RPMI7951 (cell line): Measurements from ENCODE around the gene OIT3. TPM values are rescaled to one million over a fixed set of nuclear protein-coding genes. Genes with fewer than 3 reads are reported as not detected.
A peak's percentile ranks its signal among the peaks of the same experiment; 100 is the strongest.
"Not testable (repeated sequence)": the region's sequence is repeated elsewhere in the genome, so short reads cannot be mapped to it uniquely, and the experiment has no call there.

Experiments
- DNase-seq: peaks from one replicate; pipeline ENCODE4 v3.0.0-alpha.2; 2012; ENCODE audit warnings: low read depth
- total RNA-seq: library from RNA; depleted of rRNA; stranded (reverse); fragments of >200 nt; shearing (Covaris generic); gene quantifications from 2 replicates; pipeline ENCODE4 v1.2.3, GENCODE V29; 2014

The OIT3 gene
- total RNA-seq, 1 experiment from 2014 or later: not detected

DNA sequence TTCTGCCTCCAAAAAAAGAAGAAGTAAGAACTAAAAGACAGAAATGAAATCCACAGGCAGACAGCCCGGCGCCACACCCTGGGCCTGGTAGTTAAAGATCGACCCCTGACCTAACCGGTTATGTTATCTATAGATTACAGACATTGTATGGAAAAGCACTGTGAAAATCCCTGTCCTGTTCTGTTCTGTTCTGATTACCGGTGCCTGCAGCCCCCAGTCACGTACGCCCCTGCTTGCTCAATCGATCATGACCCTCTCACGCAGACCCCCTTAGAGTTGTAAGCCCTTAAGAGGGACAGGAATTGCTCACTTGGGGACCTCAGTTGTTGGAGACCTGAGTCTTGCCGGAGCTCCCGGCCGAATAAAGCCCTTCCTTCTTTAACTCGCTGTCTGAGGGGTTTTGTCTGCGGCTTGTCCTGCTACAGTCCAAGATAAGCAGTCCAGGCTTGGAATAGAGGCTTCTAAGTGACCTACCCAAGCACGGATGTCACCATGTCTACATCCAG is 10.5 kb downstream of the OIT3 start:
- DNase-seq: not testable (repeated sequence)

DNA sequence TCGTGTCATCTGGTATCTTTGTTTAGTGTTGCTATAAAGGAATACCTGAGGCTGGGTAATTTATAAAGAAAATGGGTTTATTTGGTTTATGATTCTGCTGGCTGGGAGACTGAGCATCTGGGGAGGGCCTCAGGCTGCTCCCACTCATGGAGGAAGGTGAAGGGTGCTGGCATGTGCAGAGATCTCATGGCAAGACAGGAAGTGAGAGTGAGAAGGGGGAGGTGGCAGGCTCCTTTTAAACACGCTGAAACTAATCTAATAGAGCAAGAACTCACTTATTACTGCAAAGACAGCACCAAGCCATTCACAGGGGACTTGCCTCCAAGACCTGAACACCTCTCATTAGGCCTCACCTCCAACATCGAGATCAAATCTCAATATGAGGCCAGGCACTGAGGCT is 11.3 kb downstream of the OIT3 start:
- no peak for DNase-seq

DNA sequence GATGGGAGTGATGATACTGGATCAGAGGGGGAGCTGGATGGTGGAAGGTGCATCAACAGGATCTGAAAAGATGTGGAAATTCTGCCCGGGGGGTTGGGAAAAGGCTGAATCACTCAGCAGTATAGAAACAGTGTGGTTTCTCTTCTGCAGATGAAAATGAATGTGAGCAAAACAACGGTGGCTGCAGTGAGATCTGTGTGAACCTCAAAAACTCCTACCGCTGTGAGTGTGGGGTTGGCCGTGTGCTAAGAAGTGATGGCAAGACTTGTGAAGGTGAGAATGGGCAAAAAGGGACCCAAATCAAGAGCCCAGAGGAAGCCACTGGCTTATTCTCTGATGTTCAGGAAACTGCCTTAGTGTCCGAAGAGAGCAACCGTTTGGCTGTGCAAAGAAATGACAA is 12.9 kb downstream of the OIT3 start:
- DNase-seq: peak; percentile 10

DNA sequence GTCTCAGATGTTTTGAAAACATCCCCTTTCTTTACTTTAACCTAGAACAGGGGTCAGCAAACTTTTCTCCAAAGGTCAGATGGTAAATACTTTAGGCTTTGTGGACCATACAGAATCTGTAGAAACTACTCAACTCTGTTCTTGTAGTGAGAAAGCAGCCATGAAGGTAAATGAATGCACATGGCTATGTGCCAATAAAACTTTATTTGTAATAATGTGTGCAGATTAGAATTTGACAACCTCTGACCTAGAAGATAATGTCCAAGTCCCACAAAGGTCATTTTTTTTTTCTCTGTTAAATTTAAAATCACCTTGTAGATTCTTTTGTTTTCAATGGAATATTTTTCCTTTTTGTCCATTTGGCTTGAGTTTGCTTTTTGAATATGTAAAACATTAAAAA is 17.2 kb downstream of the OIT3 start:
- DNase-seq: no peak

DNA sequence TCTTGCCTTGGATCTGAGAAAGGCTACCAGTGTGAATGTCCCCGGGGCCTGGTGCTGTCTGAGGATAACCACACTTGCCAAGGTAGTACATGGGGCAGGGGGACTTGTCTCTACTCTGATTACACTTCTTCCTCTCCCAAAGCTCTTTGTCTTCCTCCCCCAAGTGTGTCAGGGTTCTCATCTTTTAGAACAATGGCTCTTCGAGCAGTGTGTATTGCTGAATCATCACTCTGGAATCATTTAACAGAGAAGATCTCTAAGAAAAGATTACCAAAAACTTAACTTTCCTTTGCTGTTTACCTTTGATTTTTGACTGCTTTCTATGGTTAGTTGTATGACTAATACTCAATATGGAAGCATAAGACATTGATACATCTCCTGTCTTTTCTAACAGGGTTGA is 18.2 kb downstream of the OIT3 start:
- DNase-seq: no peak

DNA sequence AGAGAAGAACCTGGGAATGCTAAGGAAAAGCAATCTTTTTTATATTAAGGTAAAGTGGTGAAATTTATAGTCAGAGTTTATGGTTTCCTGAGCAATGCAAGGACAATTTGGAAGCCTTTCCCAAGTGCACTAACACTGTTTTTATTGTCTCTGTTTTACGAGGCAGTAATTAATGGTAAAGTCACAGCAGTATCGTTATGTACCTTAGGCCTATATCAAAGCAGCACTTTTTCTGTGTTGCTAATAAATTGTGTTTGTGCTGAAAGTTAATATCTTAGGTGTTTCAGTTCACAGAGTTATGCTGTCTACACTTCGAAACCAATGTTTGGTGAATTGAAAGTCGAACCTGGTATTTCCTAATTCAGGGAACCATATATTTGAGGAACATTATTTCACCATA is 19.2 kb downstream of the OIT3 start:
- no peak for DNase-seq

DNA sequence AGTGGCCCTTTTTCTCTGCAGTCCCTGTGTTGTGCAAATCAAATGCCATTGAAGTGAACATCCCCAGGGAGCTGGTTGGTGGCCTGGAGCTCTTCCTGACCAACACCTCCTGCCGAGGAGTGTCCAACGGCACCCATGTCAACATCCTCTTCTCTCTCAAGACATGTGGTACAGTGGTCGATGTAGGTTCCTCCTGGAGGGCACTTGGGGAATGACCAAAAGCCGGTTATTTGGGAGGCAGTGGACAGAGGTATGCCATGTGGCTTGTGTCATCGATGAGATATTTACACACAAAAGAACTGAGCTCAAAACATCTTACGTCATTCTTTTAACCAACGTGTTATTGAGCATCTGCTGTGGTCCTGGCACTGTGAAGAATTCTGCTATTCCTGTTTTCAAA is 19.7 kb downstream of the OIT3 start:
- peak; percentile 32 for DNase-seq

DNA sequence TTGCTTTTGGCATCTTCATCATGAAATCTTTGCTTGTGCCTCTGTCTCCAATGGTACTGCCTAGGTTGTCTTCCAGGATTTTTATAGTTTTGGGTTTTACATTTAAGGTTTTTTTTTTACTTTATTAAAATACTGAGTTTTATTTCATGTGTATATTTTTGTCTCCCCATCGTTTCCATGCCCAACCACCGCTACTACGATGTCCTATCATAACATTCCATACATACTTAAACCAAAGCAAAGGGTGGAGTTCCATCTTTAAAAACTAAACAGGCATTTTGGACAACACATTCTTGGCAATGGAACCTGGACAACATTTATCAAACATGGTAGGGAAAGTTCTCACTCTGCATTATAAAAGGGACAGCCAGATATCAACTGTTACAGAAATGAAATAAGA is 23.7 kb downstream of the OIT3 start:
- DNase-seq: not testable (repeated sequence)

DNA sequence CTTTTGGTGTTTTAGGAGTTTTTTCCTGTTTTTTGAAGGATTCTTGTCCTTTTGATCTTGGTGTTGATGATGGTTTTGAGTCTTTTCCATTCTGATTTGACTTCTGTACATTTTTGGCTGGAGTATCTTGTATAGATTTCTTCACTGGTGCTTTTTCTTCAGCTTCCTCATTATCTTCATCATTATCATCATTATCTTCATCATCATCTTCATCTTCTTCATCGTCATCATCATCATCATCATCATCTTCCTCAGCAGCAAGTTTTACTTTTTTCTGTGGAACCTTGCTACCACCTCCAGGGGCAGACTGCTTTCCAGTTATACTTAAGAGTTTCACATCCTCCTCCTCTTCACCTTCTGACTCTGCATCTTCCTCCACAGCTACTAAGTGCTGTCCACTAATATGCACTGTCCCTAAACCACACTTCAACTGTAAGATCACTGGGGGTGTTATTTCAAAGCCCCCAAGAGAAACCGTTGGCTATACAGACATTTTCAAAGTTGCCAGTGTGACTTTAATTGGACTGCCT is 24.3 kb downstream of the OIT3 start:
- DNase-seq: not testable (repeated sequence)

DNA sequence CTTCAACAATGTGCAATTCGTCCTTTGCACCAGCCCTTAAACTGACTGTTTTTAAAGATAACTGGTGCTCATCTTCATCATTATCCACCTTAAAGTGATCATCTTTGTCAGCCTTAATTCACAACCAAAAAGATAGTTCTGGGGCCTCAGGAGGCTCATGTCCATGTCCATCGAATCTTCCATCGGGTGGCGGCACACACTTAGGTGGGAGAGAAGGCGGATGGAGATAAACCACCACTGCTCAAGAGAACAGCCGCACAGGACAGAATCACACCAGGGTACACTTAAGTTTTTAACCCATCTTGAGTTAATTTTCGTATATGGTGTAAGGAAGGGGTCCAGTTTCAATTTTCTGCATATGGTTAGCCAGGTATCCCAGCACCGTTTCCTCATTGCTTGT is 24.8 kb downstream of the OIT3 start:
- DNase-seq: no peak

DNA sequence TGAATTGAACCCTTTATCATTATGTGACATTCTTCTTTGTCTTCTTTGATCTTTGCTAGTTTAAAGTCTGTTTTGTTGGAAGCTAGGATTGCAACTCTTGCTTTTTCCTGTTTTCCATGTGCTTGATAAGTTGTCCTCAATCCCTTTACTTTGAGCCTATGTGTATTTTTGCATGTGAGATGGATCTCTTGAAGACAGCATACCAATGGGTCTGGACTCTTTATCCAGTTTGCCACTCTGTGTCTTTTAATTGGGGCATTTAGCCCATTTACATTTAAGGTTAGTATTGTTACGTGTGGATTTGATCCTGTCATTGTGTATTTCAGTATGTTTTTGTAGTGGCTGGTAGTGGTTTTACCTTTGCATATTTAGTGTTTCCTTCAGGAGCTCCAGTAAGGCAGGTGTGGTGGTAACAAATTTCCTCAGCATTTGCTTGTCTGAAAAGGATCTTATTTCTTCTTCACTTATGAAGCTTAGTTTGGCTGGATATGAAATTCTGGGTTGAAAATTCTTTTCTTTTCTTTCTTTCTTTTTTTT is 27.7 kb downstream of the OIT3 start:
- DNase-seq: not testable (repeated sequence)

DNA sequence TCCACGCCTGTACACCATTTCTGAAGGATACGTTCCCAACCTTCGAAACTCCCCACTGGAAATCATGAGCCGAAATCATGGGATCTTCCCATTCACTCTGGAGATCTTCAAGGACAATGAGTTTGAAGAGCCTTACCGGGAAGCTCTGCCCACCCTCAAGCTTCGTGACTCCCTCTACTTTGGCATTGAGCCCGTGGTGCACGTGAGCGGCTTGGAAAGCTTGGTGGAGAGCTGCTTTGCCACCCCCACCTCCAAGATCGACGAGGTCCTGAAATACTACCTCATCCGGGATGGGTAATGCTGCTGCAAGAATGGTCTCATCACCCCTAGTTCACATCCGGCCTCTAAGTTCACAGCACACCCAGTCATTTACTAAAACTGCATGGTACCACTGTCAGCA is 30.8 kb downstream of the OIT3 start:
- DNase-seq: no peak

DNA sequence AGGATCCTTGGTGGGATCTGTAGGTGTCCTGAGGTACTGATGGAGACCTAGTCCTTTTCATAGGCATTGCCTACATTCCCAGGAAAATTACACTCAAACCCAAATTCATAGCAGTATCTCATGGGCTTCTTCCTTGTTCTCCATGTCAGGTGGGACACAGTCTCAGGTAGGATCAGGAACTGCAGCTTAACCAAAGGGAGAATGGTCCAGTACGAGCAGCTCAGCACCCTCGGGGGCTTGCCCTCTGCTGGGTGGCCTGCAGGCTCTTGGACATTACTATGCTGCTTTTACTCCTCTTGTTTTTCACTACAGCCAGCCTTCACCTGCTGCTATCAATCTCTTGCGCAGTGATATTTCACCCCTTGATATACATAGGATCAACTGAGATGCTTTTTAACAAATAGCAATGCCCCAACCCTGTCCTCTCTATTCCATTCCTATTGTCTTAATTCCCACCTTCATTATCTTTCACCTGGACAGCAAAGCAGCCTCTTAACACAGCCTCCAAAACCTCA is 32.5 kb downstream of the OIT3 start:
- no peak for DNase-seq

DNA sequence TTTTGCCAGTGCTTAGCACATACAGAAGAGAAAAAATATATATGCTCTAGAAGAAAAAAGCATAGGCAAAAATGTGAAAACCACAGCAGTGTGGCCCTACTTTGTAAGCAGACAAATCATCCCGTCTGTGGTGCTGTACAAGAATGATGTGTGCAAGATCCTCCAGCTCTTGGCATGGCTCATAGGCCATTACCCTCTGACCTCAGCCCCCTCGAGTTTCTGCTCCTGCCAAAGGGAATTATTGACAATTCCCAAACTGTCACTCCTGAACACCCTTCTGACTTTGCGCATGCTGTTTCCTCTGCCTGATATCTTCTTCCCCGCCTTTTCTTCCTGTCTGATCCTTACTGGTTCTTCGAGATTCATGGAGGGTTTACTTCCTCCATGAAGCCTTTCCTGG is 33.9 kb downstream of the OIT3 start:
- no peak for DNase-seq

DNA sequence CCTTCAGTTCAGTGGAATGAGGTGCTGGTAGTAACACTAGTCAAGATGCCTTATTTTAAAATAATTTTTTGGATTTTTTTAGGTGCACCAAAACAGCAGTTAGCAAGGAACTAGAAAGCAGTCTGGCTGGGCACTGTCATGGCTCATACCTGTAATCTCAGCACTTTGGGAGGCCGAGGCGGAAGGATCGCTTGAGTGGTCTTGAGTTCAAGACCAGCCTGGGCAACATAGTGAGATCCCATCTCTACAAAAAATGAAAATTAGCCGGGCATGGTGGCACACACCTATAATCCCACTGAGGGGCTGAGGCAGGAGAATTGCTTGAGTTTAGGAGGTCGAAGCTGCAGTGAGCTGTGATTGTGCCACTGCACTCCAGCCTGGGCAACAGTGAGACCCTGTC is 35.3 kb downstream of the OIT3 start:
- DNase-seq: no peak

DNA sequence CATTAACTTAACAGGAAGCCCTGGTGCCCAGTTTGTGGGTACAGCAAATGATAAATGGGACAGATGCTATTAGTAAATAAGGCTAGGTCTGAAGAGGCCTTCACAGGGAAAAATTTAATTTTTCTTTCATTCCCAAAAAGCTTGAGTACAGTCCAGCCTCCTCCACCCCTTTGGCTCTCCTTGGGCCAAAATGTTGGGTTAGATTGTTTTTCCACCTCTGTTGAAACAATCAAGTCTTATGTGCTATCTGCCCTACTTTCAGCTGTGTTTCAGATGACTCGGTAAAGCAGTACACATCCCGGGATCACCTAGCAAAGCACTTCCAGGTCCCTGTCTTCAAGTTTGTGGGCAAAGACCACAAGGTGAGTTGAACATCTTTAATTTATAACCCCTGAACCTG is 36.7 kb downstream of the OIT3 start:
- no peak for DNase-seq

DNA sequence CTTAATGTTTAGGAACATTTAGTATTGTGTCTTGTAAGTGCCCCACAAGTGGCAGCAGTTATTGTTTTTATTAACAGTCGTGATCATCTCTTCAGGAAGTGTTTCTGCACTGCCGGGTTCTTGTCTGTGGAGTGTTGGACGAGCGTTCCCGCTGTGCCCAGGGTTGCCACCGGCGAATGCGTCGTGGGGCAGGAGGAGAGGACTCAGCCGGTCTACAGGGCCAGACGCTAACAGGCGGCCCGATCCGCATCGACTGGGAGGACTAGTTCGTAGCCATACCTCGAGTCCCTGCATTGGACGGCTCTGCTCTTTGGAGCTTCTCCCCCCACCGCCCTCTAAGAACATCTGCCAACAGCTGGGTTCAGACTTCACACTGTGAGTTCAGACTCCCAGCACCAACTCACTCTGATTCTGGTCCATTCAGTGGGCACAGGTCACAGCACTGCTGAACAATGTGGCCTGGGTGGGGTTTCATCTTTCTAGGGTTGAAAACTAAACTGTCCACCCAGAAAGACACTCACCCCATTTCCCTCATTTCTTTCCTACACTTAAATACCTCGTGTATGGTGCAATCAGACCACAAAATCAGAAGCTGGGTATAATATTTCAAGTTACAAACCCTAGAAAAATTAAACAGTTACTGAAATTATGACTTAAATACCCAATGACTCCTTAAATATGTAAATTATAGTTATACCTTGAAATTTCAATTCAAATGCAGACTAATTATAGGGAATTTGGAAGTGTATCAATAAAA is 38.9 kb downstream of the OIT3 start:
- no peak for DNase-seq

DNA sequence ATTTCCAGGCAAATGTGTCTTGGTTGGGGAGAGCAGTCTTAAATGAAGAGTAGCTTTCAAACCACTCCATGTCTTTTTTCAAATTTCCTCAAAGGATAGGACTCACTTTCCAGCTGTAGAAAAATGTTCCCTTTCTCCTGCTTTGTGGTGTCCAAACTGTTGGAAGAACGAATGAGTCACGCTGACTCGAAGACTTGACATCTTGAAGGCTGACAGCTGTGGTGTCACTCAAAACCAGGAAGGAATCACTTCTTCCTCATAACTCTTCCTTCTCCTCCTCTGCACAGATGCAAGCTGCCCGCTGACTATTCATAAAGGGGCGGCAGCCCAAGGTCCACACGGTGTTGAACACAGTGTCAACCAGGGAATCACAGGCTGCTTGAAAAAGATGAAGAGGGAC is 41.8 kb downstream of the OIT3 start:
- peak; percentile 48 for DNase-seq

DNA sequence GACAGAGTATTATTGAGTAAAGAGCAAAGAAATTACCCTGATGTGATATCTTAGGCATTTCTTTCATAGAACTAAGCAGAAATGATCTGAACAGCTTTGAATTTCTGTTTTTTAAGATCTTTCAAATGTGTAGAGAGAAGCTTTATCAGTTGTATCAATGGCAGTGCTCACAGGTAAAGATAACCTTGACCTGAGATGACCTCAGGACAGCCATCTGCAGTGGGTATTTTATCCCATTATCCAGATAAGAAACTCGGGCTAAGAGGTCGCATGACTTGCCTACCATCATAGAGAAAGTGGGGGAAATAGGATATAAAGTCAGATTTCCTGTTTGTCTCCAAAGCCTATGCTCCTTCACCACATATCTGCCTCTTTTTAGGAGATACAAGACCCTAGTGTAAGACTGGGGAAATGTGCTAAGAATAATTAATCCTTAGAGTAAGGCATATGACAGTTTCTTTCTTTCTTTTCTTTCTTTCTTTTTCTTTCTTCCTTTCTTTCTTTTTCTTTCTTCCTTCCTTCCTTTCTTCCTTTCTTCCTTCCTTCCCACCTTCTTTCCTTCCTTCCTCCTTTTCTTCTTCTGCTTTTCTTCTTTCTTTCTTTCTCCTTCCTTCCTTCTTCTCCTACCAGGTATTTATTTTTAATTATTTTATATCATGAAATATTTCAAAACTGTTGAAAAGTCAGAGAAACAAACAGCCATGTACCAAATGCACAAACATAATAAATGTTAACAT is 50.1 kb downstream of the OIT3 start:
- DNase-seq: no peak

DNA sequence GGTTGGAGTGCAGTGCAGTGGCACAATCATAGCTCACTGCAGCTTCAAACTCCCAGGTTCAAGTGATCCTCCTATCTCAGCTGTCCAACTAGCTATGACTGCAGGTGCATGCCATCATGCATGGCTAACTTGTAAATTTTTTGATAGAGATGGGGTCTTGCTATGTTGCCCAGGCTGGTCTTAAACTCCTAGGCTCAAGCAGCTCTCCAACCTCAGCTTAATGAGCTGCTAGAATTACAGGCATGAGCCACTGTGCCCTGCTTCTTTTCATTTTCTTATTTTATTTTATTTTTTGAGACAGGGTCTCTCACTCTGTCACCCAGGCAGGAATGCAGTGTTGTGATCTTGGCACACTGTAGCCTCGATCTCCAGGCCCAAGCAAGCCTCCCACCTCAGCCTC is 53.4 kb downstream of the OIT3 start:
- DNase-seq: no peak

DNA sequence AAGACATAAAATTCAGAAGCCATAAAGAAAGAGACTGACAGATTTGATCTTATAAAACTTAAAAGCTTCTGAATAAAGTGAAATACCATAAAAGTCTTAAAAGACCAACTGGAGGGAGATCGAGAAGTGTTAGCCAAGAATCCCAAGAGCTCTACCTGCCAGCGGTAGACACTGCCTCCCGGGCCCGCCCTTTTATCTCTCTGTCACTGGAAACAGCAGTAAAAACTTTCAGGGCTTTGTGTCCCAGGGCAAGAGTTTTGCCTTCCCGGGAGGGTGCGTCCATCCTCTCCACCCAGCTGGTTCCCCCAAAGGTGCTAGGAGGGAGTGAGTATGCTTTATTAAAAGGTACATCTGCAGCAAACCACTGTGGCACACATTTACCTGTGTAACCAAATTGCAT is 55.2 kb downstream of the OIT3 start:
- no peak for DNase-seq

DNA sequence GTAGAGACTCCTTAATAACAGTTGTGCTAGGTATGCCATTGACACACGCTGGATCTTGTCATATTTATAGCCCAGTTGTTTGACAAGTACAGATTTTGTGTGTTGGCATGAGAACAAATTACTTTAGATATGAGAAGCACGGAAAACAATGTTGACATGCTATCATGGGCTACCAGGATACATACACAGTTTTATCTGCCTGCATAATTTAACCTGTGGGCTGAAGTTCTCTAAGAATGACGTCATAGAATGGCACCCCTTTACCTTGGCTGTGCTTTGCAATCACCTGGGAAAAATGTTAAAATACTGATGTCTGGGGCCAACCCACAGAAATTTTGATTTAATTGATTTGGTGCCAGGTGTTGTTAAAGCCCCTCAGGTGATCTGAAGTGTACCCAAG is 58.2 kb downstream of the OIT3 start:
- no peak for DNase-seq

DNA sequence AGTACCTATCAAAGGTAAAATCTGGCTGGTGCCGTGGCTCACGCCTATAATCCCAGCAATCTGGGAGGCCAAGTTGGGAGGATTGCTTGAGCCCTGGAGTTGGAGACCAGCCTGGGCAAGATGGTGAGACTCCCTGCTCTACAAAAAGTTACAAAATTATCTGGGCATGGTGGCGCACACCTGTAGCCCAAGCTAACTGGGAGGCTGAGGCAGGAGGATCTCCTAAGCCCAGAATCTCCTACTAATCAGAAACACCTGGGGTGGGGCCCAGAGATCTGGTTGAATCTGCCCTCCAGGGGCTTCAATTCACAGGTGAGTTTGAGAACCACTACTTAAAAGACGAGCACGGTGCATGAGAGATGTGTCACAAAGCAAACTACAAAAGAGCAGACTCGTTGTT is 58.6 kb downstream of the OIT3 start:
- no peak for DNase-seq
